Neuronal stem cell (in vitro differentiated cells): Measurements from ENCODE around the gene CHN2.

ENCODE experiments used
- DNase-seq: peaks from one replicate; pipeline ENCODE4 v3.0.0-alpha.2; 2013; ENCODE audit warnings: low spot score
- H2AFZ ChIP-seq: one replicate; pipeline ENCODE4 v1.6.1; 2013; ENCODE audit warnings: mild to moderate bottlenecking, low read length, inconsistent platforms
- H2AK5ac ChIP-seq: 2 replicates; pipeline ENCODE4 v1.6.1; 2013; ENCODE audit warnings: low read depth, mild to moderate bottlenecking, inconsistent platforms, low read length, moderate library complexity, mixed read lengths
- H2BK120ac ChIP-seq: 2 replicates; pipeline ENCODE4 v1.6.1; 2013; ENCODE audit warnings: low read depth, mild to moderate bottlenecking, inconsistent platforms, low read length, moderate library complexity, mixed read lengths
- H2BK12ac ChIP-seq: one replicate; pipeline ENCODE4 v1.6.1; 2013; ENCODE audit warnings: low read length, inconsistent platforms
- H2BK15ac ChIP-seq: 2 replicates; pipeline ENCODE4 v1.6.1; 2013; ENCODE audit warnings: mild to moderate bottlenecking, low read length, inconsistent platforms, mixed read lengths
- H2BK5ac ChIP-seq: one replicate; pipeline ENCODE4 v1.6.1; 2013; ENCODE audit warnings: inconsistent platforms, mild to moderate bottlenecking, low read length, moderate library complexity
- H3K14ac ChIP-seq: one replicate; pipeline ENCODE4 v1.6.1; 2013; ENCODE audit warnings: low read length, inconsistent platforms
- H3K18ac ChIP-seq: 2 replicates; pipeline ENCODE4 v1.6.1; 2013; ENCODE audit warnings: low read length, inconsistent platforms
- H3K23ac ChIP-seq: 2 replicates; pipeline ENCODE4 v1.6.1; 2013; ENCODE audit warnings: low read depth, mild to moderate bottlenecking, mixed read lengths, low read length, inconsistent platforms; ENCODE audit not compliant: poor library complexity
- H3K27ac ChIP-seq: replicated peaks from 3 replicates; pipeline ENCODE4 v1.5.1; 2013; ENCODE audit warnings: low read length, inconsistent platforms
- H3K27me3 ChIP-seq, 3 experiments: 2 replicates each; pipeline ENCODE4 v1.6.1; 2013; ENCODE audit warnings: low read length in 3 of 3, mild to moderate bottlenecking in 2 of 3, inconsistent platforms in 1 of 3, low read depth in 1 of 3, mixed read lengths in 1 of 3, moderate library complexity in 1 of 3; ENCODE audit not compliant: control insufficient read depth in 3 of 3, insufficient read depth in 3 of 3
- H3K36me3 ChIP-seq, 2 donors: replicated peaks in 1 of 2; 2 replicates each; pipeline ENCODE4 v1.6.1; 2013; ENCODE audit warnings: low read length in 2 of 2; ENCODE audit not compliant: control insufficient read depth in 2 of 2, insufficient read depth in 2 of 2
- H3K4ac ChIP-seq: 2 replicates; pipeline ENCODE4 v1.6.1; 2013; ENCODE audit warnings: inconsistent platforms, mild to moderate bottlenecking, low read length, moderate library complexity
- H3K4me1 ChIP-seq, 2 donors: 1 replicate in 1 of 2; 2 replicates in 1 of 2; pipeline ENCODE4 v1.6.1; 2013; ENCODE audit warnings: low read length in 2 of 2, low read depth in 1 of 2; ENCODE audit not compliant: control insufficient read depth in 2 of 2, insufficient read depth in 1 of 2
- H3K4me2 ChIP-seq: one replicate; pipeline ENCODE4 v1.6.1; 2013; ENCODE audit warnings: mild to moderate bottlenecking, low read length, inconsistent platforms; ENCODE audit not compliant: insufficient read depth, poor library complexity, severe bottlenecking
- H3K4me3 ChIP-seq, 2 donors: 2 replicates each; pipeline ENCODE4 v1.5.1; 2013; ENCODE audit warnings: low read length in 2 of 2, mild to moderate bottlenecking in 2 of 2, inconsistent platforms in 1 of 2, moderate library complexity in 1 of 2
- H3K79me1 ChIP-seq: one replicate; pipeline ENCODE4 v1.6.1; 2013; ENCODE audit warnings: low read depth, mild to moderate bottlenecking, inconsistent platforms, low read length, moderate library complexity
- H3K9ac ChIP-seq: one replicate; pipeline ENCODE4 v1.6.1; 2013; ENCODE audit warnings: mild to moderate bottlenecking, low read depth, low read length, inconsistent platforms; ENCODE audit not compliant: poor library complexity
- H3K9me3 ChIP-seq, 2 donors: replicated peaks in 1 of 2; 2 replicates each; pipeline versions ENCODE3 to v1.6.1; 2013; ENCODE audit warnings: low read length in 2 of 2, mild to moderate bottlenecking in 2 of 2, inconsistent platforms in 1 of 2, low read depth in 1 of 2, mixed read lengths in 1 of 2, moderate library complexity in 1 of 2; ENCODE audit not compliant: control insufficient read depth in 2 of 2, insufficient read depth in 1 of 2
- H4K8ac ChIP-seq: one replicate; pipeline ENCODE4 v1.6.1; 2013; ENCODE audit warnings: low read depth, mild to moderate bottlenecking, inconsistent platforms, low read length, moderate library complexity
- H4K91ac ChIP-seq: one replicate; pipeline ENCODE4 v1.6.1; 2013; ENCODE audit warnings: low read length, low read depth, mild to moderate bottlenecking, inconsistent platforms; ENCODE audit not compliant: poor library complexity
- WGBS, 2 donors: extraction: QIAGEN DNeasy Blood & Tissue Kit; methylation state at CpG; one replicate each; pipeline ENCODE4 v1.1.7; 2013; ENCODE audit warnings: missing lambda C conversion rate in 2 of 2, mixed read lengths in 1 of 2; ENCODE audit not compliant: insufficient read length in 2 of 2, insufficient replicate concordance in 1 of 2; ENCODE audit errors: extremely low coverage in 2 of 2; 5-methylcytosine and 5-hydroxymethylcytosine counted together

The CHN2 gene

GRCh38 chr7:29154076-29154475 is 40.5 kb upstream of the CHN2 start:
- no peak overlapping the region for H3K27ac ChIP-seq
- no peak overlapping the region for H4K91ac ChIP-seq
- no peak overlapping the region for H4K8ac ChIP-seq
- H2BK12ac ChIP-seq, result no peak overlapping the region
- H3K14ac ChIP-seq, result no peak overlapping the region
- H2BK5ac ChIP-seq, result no peak overlapping the region
- H3K18ac ChIP-seq, result no peak overlapping the region
- no peak for DNase-seq
- WGBS, 2 donors, result no CpG with 5 or more reads among the region's 2 CpGs
- no peak overlapping the region for H3K4ac ChIP-seq
- no peak overlapping the region for H3K9ac ChIP-seq
- H2AFZ ChIP-seq, result no peak overlapping the region
- no peak overlapping the region for H2BK15ac ChIP-seq
- H3K79me1 ChIP-seq, result no peaks in the 10 kb centered on the region
- no peak overlapping the region for H2AK5ac ChIP-seq
- H3K4me1 ChIP-seq, result peaks cover 4 to 12% of the 10 kb centered on the region in 2 donors
- no peak overlapping the region for H3K4me2 ChIP-seq
- H2BK120ac ChIP-seq, result no peak overlapping the region
- no peaks in the 10 kb centered on the region for H3K9me3 ChIP-seq
- H3K36me3 ChIP-seq, result no peaks in the 10 kb centered on the region
- H3K23ac ChIP-seq, result no peak overlapping the region
- no peak overlapping the region for H3K4me3 ChIP-seq
- H3K27me3 ChIP-seq, result no peaks in the 10 kb centered on the region

GRCh38 chr7:29156907-29157452 is 37.6 kb upstream of the CHN2 start:
- H3K36me3 ChIP-seq, result no peaks in the 10 kb centered on the region
- H3K79me1 ChIP-seq, result no peaks in the 10 kb centered on the region
- H2BK12ac ChIP-seq, result no peak overlapping the region
- no peak overlapping the region for H3K14ac ChIP-seq
- no peak overlapping the region for H3K9ac ChIP-seq
- no peak overlapping the region for H3K4ac ChIP-seq
- no peak overlapping the region for H4K8ac ChIP-seq
- H3K23ac ChIP-seq, result no peak overlapping the region
- no peaks in the 10 kb centered on the region for H3K27me3 ChIP-seq
- no peak overlapping the region for H2BK120ac ChIP-seq
- no peak overlapping the region for H3K4me2 ChIP-seq
- no peak for DNase-seq
- no peak overlapping the region for H2AK5ac ChIP-seq
- no peak overlapping the region for H2AFZ ChIP-seq
- no peak overlapping the region for H2BK5ac ChIP-seq
- H3K9me3 ChIP-seq, result no peaks in the 10 kb centered on the region
- H3K4me1 ChIP-seq, result peaks cover 3 to 5% of the 10 kb centered on the region in 2 donors
- H3K4me3 ChIP-seq, result no peak overlapping the region
- no peak overlapping the region for H3K27ac ChIP-seq
- WGBS, 2 donors, result no CpG with 5 or more reads among the region's 5 CpGs
- no peak overlapping the region for H3K18ac ChIP-seq
- no peak overlapping the region for H2BK15ac ChIP-seq
- no peak overlapping the region for H4K91ac ChIP-seq

- Histone ChIP-seq H3K14ac (no peak overlapping the region), H3K4ac (no peak overlapping the region), H3K9ac (no peak overlapping the region), H3K36me3 (no peaks in the 10 kb centered on the region), H3K18ac (no peak overlapping the region), H4K91ac (no peak overlapping the region), H2AFZ (no peak overlapping the region), H3K4me3 (no peak overlapping the region), H2AK5ac (no peak overlapping the region), H3K4me1 (peaks cover 3 to 5% of the 10 kb centered on the region in 2 donors), H3K23ac (no peak overlapping the region), H2BK12ac (no peak overlapping the region), H2BK5ac (no peak overlapping the region), H3K27ac (no peak overlapping the region), H2BK120ac (no peak overlapping the region), H3K4me2 (no peak overlapping the region), H3K9me3 (no peaks in the 10 kb centered on the region), H2BK15ac (no peak overlapping the region), H3K27me3 (no peaks in the 10 kb centered on the region), H3K79me1 (no peaks in the 10 kb centered on the region), H4K8ac (no peak overlapping the region)
- DNase-seq, result no peak
- WGBS, 2 donors, result no CpG with 5 or more reads among the region's 3 CpGs
Measured at GRCh38 chr7:29158795-29159423, 35.7 kb upstream of the CHN2 start.

GRCh38 chr7:29160080-29160479 is 34.5 kb upstream of the CHN2 start:
- no peak overlapping the region for H2BK15ac ChIP-seq
- no peaks in the 10 kb centered on the region for H3K79me1 ChIP-seq
- DNase-seq, result no peak
- no peak overlapping the region for H4K8ac ChIP-seq
- H3K4me1 ChIP-seq, result peaks cover 3 to 5% of the 10 kb centered on the region in 2 donors
- H2BK12ac ChIP-seq, result no peak overlapping the region
- H3K9ac ChIP-seq, result no peak overlapping the region
- no peak overlapping the region for H2BK120ac ChIP-seq
- no peak overlapping the region for H3K14ac ChIP-seq
- H3K27ac ChIP-seq, result no peak overlapping the region
- H4K91ac ChIP-seq, result no peak overlapping the region
- H2AFZ ChIP-seq, result no peak overlapping the region
- H3K4me3 ChIP-seq, result no peak overlapping the region
- H2AK5ac ChIP-seq, result no peak overlapping the region
- no peaks in the 10 kb centered on the region for H3K9me3 ChIP-seq
- no peak overlapping the region for H3K4ac ChIP-seq
- no peak overlapping the region for H3K23ac ChIP-seq
- H3K27me3 ChIP-seq, result no peaks in the 10 kb centered on the region
- no peak overlapping the region for H3K4me2 ChIP-seq
- no CpG with 5 or more reads among the region's 2 CpGs for WGBS, 2 donors
- no peak overlapping the region for H3K18ac ChIP-seq
- no peak overlapping the region for H2BK5ac ChIP-seq
- H3K36me3 ChIP-seq, result no peaks in the 10 kb centered on the region
